PC-3 (cell line): ENCODE measurements around the gene ATM. TPM values are rescaled to one million over a fixed set of nuclear protein-coding genes. Genes with fewer than 3 reads are reported as not detected.
A peak's percentile ranks its signal among the peaks of the same experiment; 100 is the strongest.

Experiments
- ATAC-seq: fragments of 200-7000 bp; cut with Tn5 transposase; 2 replicates; pipeline ENCODE4 v1.9.1; 2020; ENCODE audit warnings: mild to moderate bottlenecking, moderate library complexity
- BruUV-seq: library from RNA; stranded (reverse); fragments of 400-500 nt; replicated peaks from 2 replicates; lab custom pipeline; 2021; lab: Mats Ljungman, UMichigan
- CTCF ChIA-PET: fragments of 300-600 bp; sonication (Branson Sonifier 250); formaldehyde crosslinking; loops from one replicate; lab custom pipeline; 2022; ENCODE audit warnings: antibody characterized with exemption; lab: Charles Lee
- POLR2A ChIA-PET: fragments of 300-600 bp; sonication (Branson Sonifier 250); formaldehyde crosslinking; loops from one replicate; lab custom pipeline; 2022; ENCODE audit warnings: antibody characterized with exemption; ENCODE audit not compliant: unreplicated experiment; lab: Charles Lee
- DNase-seq: peaks from one replicate; pipeline ENCODE4 v3.0.0-alpha.2; 2015
- H2AFZ ChIP-seq: fragments of 300-600 bp; sonication (generic); 2 replicates; pipeline ENCODE4 v1.6.0; 2016; ENCODE audit warnings: antibody characterized with exemption, low read length
- H3F3A ChIP-seq: fragments of 300-600 bp; sonication (generic); one replicate; pipeline ENCODE4 v1.6.0; 2017; ENCODE audit warnings: antibody characterized with exemption, low read length, control low read depth, mild to moderate bottlenecking; ENCODE audit not compliant: unreplicated experiment
- H3K27ac ChIP-seq: fragments of 300-600 bp; sonication (generic); 2 replicates; pipeline ENCODE4 v1.5.1; 2016; ENCODE audit warnings: mild to moderate bottlenecking, low read length
- H3K27me3 ChIP-seq: fragments of 300-600 bp; sonication (generic); 2 replicates; pipeline ENCODE4 v1.6.1; 2016; ENCODE audit warnings: low read length, mixed read lengths
- H3K36me3 ChIP-seq: fragments of 300-600 bp; sonication (generic); 2 replicates; pipeline ENCODE4 v1.6.1; 2016; ENCODE audit warnings: low read depth, mixed run types, low read length, mixed read lengths
- H3K4me1 ChIP-seq: fragments of 300-600 bp; sonication (generic); 2 replicates; pipeline ENCODE4 v1.5.1; 2016; ENCODE audit warnings: low read length; ENCODE audit not compliant: insufficient read depth
- H3K4me2 ChIP-seq: fragments of 300-600 bp; sonication (generic); 2 replicates; pipeline ENCODE4 v1.6.0; 2016; ENCODE audit warnings: low read length
- H3K4me3 ChIP-seq: fragments of 300-600 bp; sonication (generic); 2 replicates; pipeline ENCODE4 v1.5.1; 2016; ENCODE audit warnings: mild to moderate bottlenecking, low read length, mixed read lengths
- H3K79me2 ChIP-seq: fragments of 300-600 bp; sonication (generic); 2 replicates; pipeline ENCODE4 v1.6.1; 2017; ENCODE audit warnings: low read length, mixed read lengths
- H3K9ac ChIP-seq: fragments of 300-600 bp; sonication (generic); 2 replicates; pipeline ENCODE4 v1.6.0; 2016; ENCODE audit warnings: mild to moderate bottlenecking, low read length
- H3K9me2 ChIP-seq: fragments of 300-600 bp; sonication (generic); replicated peaks from 2 replicates; pipeline ENCODE4 v1.6.1; 2016; ENCODE audit warnings: mixed run types, low read length, mixed read lengths
- H3K9me3 ChIP-seq: fragments of 300-600 bp; sonication (generic); 2 replicates; pipeline ENCODE4 v1.6.1; 2016; ENCODE audit warnings: low read length, mixed read lengths
- H4K20me1 ChIP-seq: fragments of 300-600 bp; sonication (generic); 2 replicates; pipeline ENCODE4 v1.6.1; 2016; ENCODE audit warnings: low read length, mixed read lengths
- EZH2 ChIP-seq: fragments of 300-600 bp; sonication (generic); IDR thresholded peaks from one replicate; pipeline ENCODE4 v1.6.1; 2017; ENCODE audit warnings: antibody characterized with exemption, mild to moderate bottlenecking, low read length; ENCODE audit not compliant: unreplicated experiment
- EZH2phosphoT487 ChIP-seq: fragments of 300-600 bp; sonication (generic); IDR thresholded peaks from 2 replicates; pipeline ENCODE4 v1.6.1; 2018; ENCODE audit warnings: mild to moderate bottlenecking, antibody characterized with exemption, low read length, borderline replicate concordance
- intact Hi-C: fragments of 100-400 bp; cut with micrococcal nuclease; formaldehyde crosslinking; loops from 2 replicates; pipeline ENCODE4 v1.9.0; 2023
- total RNA-seq: library from RNA; depleted of rRNA; stranded (reverse); fragments of >200 nt; gene quantifications from 2 replicates; pipeline ENCODE4 v1.2.3, GENCODE V29; 2014
- TF ChIP-seq, protein P1 (sequence below): fragments of 300-600 bp; sonication (generic); conservative IDR thresholded peaks from 2 replicates; pipeline ENCODE4 v1.5.1; 2017; ENCODE audit warnings: antibody characterized with exemption, low read depth, mild to moderate bottlenecking, low read length

The ATM gene
- total RNA-seq, 1 experiment from 2014 or later: 55.3 TPM

DNA sequence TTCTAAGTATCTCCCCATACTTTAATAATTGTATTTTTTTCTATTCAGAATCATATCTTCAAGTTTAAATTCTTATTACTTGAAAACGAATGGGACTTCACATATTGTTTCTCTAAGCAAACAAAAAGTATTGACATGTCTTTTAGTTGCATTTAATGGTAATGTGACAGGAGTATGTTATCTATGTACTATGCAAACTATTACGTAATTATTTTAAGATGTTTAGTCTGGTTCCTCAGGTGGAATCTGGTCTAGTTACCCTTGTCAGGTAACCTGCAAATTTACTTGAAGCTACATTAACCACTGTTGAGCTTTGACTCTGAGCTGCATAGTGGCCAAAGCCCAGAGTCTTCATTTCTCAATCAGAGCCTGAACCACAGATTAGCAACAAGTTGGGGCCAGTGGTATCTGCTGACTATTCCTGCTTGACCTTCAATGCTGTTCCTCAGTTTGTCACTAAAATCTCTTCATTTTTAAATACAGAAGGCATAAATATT lies 110.6 kb downstream of the ATM start:
- TF ChIP-seq, protein P1, sequence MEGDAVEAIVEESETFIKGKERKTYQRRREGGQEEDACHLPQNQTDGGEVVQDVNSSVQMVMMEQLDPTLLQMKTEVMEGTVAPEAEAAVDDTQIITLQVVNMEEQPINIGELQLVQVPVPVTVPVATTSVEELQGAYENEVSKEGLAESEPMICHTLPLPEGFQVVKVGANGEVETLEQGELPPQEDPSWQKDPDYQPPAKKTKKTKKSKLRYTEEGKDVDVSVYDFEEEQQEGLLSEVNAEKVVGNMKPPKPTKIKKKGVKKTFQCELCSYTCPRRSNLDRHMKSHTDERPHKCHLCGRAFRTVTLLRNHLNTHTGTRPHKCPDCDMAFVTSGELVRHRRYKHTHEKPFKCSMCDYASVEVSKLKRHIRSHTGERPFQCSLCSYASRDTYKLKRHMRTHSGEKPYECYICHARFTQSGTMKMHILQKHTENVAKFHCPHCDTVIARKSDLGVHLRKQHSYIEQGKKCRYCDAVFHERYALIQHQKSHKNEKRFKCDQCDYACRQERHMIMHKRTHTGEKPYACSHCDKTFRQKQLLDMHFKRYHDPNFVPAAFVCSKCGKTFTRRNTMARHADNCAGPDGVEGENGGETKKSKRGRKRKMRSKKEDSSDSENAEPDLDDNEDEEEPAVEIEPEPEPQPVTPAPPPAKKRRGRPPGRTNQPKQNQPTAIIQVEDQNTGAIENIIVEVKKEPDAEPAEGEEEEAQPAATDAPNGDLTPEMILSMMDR: no peak
- TF ChIP-seq EZH2phosphoT487 (no peak), EZH2 (no peak)
- POLR2A ChIA-PET: no interaction called here
- intact Hi-C loops: no loop called here
- BruUV-seq: no TSS peak
- CTCF ChIA-PET: no interaction called here
- no peak overlapping the region for H3K27ac ChIP-seq
- H3K4me3 ChIP-seq: no peak overlapping the region
- H3K36me3 ChIP-seq: peaks cover 16% of the 10 kb centered on the region
- no peaks in the 10 kb centered on the region for H3K79me2 ChIP-seq
- no peak for ATAC-seq
- H3F3A ChIP-seq: no peaks in the 10 kb centered on the region
- H3K27me3 ChIP-seq: no peaks in the 10 kb centered on the region
- H3K9ac ChIP-seq: no peak overlapping the region
- no peak for DNase-seq
- peaks cover 3% of the 10 kb centered on the region for H3K4me1 ChIP-seq
- H2AFZ ChIP-seq: no peak overlapping the region
- no peak overlapping the region for H3K4me2 ChIP-seq
- H3K9me3 ChIP-seq: no peaks in the 10 kb centered on the region
- no peaks in the 10 kb centered on the region for H3K9me2 ChIP-seq
- H4K20me1 ChIP-seq: no peaks in the 10 kb centered on the region

DNA sequence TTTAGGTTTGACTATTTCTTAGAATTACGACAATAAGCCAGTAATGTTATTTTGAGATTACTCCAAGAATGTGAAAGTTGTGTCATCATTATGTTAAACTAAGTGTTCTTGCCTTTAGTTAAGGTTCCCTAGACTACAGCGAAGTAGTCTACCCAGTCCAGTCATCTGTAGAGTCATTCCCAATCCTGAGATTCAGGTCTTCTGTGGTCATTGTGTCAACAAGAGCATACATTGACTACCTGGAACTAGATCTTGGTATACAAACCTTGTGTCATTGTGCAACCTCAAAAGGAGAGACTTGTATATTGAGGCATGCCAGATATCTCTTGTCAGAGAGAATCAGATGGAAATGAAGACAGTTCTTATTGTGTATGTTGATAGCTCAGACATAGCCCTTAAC lies 115.9 kb downstream of the ATM start:
- no peaks in the 10 kb centered on the region for H3K9me3 ChIP-seq
- H3K27me3 ChIP-seq: no peaks in the 10 kb centered on the region
- no peak overlapping the region for H3K9ac ChIP-seq
- DNase-seq (peak; percentile 96), ATAC-seq (peak; percentile 47)
- peak overlapping the region; percentile 20 for H3K4me2 ChIP-seq
- no peaks in the 10 kb centered on the region for H3F3A ChIP-seq
- no peaks in the 10 kb centered on the region for H4K20me1 ChIP-seq
- no peaks in the 10 kb centered on the region for H3K79me2 ChIP-seq
- no peaks in the 10 kb centered on the region for H3K9me2 ChIP-seq
- ChIA-PET CTCF (no interaction called here), POLR2A (interaction anchor here (0.7 kb wide), 1 partner anchor 330 kb away, joined by 9 read pairs; the partner anchor contains the start of gene CUL5)
- intact Hi-C loops: no loop called here
- no peak overlapping the region for H2AFZ ChIP-seq
- H3K4me1 ChIP-seq: peaks cover 39% of the 10 kb centered on the region
- H3K27ac ChIP-seq: peak overlapping the region; percentile 22; the same call in 1 of the 2 replicates
- TF ChIP-seq EZH2phosphoT487 (no peak), EZH2 (no peak)
- H3K4me3 ChIP-seq: no peak overlapping the region
- BruUV-seq: no TSS peak
- peaks cover 7% of the 10 kb centered on the region for H3K36me3 ChIP-seq

DNA sequence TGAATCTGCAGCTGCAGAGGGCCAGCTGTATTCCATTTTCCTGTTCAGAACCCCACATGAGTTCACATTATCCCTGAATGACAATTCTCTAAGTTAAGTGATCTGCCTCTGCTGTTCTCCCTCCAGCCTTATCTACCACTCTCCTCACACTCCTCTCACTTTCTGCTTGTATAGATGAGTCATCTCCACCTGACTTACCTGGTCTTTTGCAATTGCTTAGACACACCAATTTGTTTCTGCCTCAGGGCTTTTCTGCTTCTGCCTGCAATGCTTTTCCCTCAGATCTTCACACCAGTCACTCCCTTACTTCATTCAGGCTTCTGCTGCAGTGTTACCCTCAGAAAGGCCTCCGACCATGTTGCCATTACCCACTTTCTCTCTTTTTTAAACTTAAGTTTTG lies 118.1 kb downstream of the ATM start:
- H2AFZ ChIP-seq: no peak overlapping the region
- H3K36me3 ChIP-seq: peaks cover 3% of the 10 kb centered on the region
- H3K4me2 ChIP-seq: peak overlapping the region; percentile 16; the same call in 1 of the 2 replicates
- ATAC-seq (peak; percentile 95), DNase-seq (peak; percentile 95)
- no peak overlapping the region for H3K4me3 ChIP-seq
- no peaks in the 10 kb centered on the region for H3K9me3 ChIP-seq
- no peaks in the 10 kb centered on the region for H3F3A ChIP-seq
- H3K4me1 ChIP-seq: peaks cover 39% of the 10 kb centered on the region
- peak overlapping the region; percentile 34 for H3K27ac ChIP-seq
- BruUV-seq: no TSS peak
- TF ChIP-seq EZH2 (no peak), EZH2phosphoT487 (no peak)
- TF ChIP-seq, protein P1: no peak
- H3K27me3 ChIP-seq: no peaks in the 10 kb centered on the region
- H3K9ac ChIP-seq: no peak overlapping the region
- ChIA-PET CTCF (no interaction called here), POLR2A (no interaction called here)
- no peaks in the 10 kb centered on the region for H3K79me2 ChIP-seq
- intact Hi-C loops: loop anchor here (2.0 to 10.0 kb wide), 2 partner anchors 124 to 314 kb away; partner anchors contain the start of gene C11orf65
- H3K9me2 ChIP-seq: no peaks in the 10 kb centered on the region
- H4K20me1 ChIP-seq: no peaks in the 10 kb centered on the region
